Colonic mucosa (tissue), 4 donors: ENCODE results near the gene TEAD3. TPM values are rescaled to one million over a fixed set of nuclear protein-coding genes. Genes with fewer than 3 reads are reported as not detected.

ENCODE experiments used
- DNase-seq: peaks from one replicate; pipeline ENCODE4 v3.0.0-alpha.2; 2020
- H3K27ac ChIP-seq: fragments of 200-600 bp; one replicate; pipeline ENCODE4 v1.8.0; 2021
- H3K27me3 ChIP-seq: fragments of 200-600 bp; one replicate; pipeline ENCODE4 v1.8.0; 2021
- H3K36me3 ChIP-seq: fragments of 200-600 bp; one replicate; pipeline ENCODE4 v1.8.0; 2021
- H3K4me1 ChIP-seq: fragments of 200-600 bp; one replicate; pipeline ENCODE4 v1.8.0; 2021; ENCODE audit warnings: mild to moderate bottlenecking
- H3K4me3 ChIP-seq: fragments of 200-600 bp; one replicate; pipeline ENCODE4 v1.8.0; 2021
- H3K9ac ChIP-seq, 2 donors: one replicate each; pipeline ENCODE4 v1.7.0; 2013; ENCODE audit warnings: control low read depth in 2 of 2, low read depth in 2 of 2, low read length in 2 of 2
- H3K9me3 ChIP-seq: fragments of 200-600 bp; one replicate; pipeline ENCODE4 v1.8.0; 2021
- CTCF ChIP-seq: fragments of 200-600 bp; IDR thresholded peaks from one replicate; pipeline ENCODE4 v1.8.0; 2022; ENCODE audit warnings: antibody characterized with exemption, mild to moderate bottlenecking
- intact Hi-C: fragments of 100-400 bp; cut with DNase I; formaldehyde crosslinking; loops from one replicate; pipeline ENCODE4 v1.14.1; 2022
- total RNA-seq, 2 donors: library from RNA; stranded (reverse); fragmentation: NEBNext Ultra II Directional in 1 of 2; extraction: Animal tissue kit (Norgen Biotek cat#: 25700) in 1 of 2; gene quantifications; one replicate each; pipeline ENCODE4 v1.2.1, GENCODE V29; 2021
- donor health status: healthy.
- donor health status: DM: no; HTN: no; CAD: no.
- donor health status: DM: no; HTN: no; CAD: no.

TEAD3 gene
- total RNA-seq, 2 donors from 2014 or later, result 24.5 to 38.4 TPM

DNA sequence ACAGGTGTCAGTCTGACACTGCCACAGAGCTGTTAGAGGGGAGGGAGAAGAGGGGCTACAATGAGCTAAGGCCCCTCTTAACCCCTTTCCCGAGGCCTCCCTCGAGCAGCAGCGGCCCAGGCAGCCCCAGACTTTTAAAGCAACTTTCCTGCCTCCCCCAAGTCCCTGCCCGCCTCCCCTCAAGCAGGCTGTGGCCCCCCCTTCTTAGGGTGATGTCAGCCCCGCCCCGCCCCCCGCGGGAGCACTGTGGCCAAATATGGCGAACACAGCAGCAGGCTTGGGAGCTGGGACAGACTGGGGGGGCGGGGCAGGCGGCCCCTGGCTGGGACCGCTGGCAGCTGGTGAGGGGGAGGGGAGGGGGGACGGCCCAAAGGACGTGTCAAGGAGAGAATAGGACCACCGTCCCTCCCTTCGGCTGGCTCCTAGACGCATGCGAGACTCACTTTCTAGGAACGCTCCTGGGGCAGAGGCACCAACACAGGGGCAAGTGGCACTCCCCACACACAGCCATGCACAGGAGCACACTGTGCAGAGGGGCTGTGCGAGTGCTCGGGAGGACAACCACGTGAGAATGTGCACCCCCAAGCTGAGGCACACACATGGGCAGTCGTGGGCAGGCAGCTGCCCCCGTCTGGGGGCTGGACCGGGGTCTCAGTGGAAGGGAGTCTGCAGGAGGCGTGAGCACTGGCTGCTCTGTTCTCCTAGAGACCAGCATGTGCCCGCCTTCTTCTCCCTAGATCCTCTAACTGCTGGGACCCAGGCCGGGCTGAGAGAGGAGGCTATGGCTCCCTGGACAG lies 6.7 kb downstream of the TEAD3 start:
- intact Hi-C loops, result no loop called here
- Histone ChIP-seq H3K9me3 (no peaks in the 10 kb centered on the region), H3K36me3 (no peaks in the 10 kb centered on the region), H3K4me3 (no peak overlapping the region), H3K27me3 (no peaks in the 10 kb centered on the region), H3K9ac (peak overlapping the region; percentile 18 to 34), H3K27ac (peak overlapping the region; percentile 94), H3K4me1 (peaks cover 42% of the 10 kb centered on the region)
- no peak for TF ChIP-seq CTCF
- DNase-seq, result peak; percentile 59

- Histone ChIP-seq H3K9ac (no peak overlapping the region), H3K4me1 (peaks cover 37% of the 10 kb centered on the region), H3K9me3 (no peaks in the 10 kb centered on the region), H3K27me3 (no peaks in the 10 kb centered on the region), H3K4me3 (no peak overlapping the region), H3K27ac (peak overlapping the region; percentile 94), H3K36me3 (no peaks in the 10 kb centered on the region)
- no peak for TF ChIP-seq CTCF
- intact Hi-C loops, result no loop called here
- DNase-seq, result no peak
These were observed 7.8 kb downstream of the TEAD3 start for GRCh38 chr6:35489066-35489465.

DNA sequence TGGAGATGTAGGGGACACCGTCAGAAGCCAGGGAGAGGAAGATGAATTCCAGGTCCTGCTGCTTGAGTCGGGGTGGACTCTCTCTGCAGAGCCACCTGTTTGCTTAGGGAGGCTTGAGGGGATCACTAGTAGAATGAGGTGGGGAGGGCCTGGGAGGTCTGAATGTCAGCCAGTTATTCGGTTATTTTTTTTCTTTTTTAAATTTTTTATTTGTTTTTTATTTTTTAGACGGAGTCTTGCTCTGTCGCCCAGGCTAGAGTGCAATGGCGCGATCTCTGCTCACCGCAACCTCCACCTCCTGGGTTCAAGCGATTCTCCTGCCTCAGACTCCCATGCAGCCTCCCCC lies 8.4 kb downstream of the TEAD3 start:
- Histone ChIP-seq H3K9ac (peak overlapping the region; percentile 5 to 31), H3K9me3 (no peaks in the 10 kb centered on the region), H3K4me1 (peaks cover 32% of the 10 kb centered on the region), H3K4me3 (no peak overlapping the region), H3K27ac (peak overlapping the region; percentile 94), H3K27me3 (no peaks in the 10 kb centered on the region), H3K36me3 (no peaks in the 10 kb centered on the region)
- no peak for DNase-seq
- intact Hi-C loops, result no loop called here
- TF ChIP-seq CTCF, result no peak

DNA sequence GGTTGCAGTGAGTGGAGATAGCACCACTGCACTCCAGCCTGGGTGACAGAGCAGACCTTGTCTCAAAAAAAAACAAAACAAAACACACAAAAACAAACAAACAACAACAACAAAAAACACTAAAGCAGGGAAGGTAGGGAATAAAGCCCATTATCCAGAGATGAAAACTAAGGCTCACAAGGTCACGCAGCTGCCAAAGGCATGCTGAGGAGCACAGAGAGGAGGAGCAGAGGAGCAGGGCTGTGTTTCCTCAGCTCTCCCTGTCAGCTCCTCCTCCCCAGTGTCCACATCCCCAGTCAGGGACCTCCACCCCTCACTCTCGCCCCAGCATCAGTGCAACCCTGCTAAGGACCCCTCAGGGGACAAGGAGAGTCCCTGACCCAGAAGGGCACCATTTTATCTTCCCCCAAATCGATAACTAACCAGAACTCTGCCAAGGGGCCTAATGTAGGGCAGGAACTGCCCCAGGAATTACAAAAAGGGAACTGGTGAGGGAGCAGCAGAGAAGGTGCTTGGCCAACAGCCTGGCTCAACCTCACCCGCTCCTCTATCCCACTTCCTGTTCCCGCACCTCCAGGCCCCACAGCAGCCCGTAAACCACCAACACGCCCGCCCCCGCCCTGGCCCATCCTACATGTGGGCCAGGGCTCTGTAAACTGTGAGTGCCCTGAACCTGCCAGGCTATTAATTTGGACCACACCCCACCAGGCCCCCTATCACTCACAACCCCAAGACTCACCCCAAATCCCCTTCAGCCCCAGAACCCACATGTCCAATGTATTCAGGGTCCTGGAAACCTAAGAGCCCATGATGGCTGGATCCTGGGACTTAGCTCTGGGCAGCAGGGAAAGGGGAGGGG lies 9.0 kb downstream of the TEAD3 start:
- peak overlapping the region; percentile 94 for H3K27ac ChIP-seq

More for the DNA sequence above, 9.0 kb downstream of the TEAD3 start:
- Histone ChIP-seq H3K9me3 (no peaks in the 10 kb centered on the region), H3K4me1 (peaks cover 32% of the 10 kb centered on the region), H3K36me3 (no peaks in the 10 kb centered on the region), H3K27me3 (no peaks in the 10 kb centered on the region), H3K9ac (peak overlapping the region; percentile 31 to 32), H3K4me3 (no peak overlapping the region)
- intact Hi-C loops, result no loop called here
- TF ChIP-seq CTCF, result no peak
- DNase-seq, result peak; percentile 84
